Measurements from ENCODE around the gene ZNF775.

ZNF775 gene

GRCh38 chr7:150369748-150370501 lies 9.2 kb upstream of the ZNF775 start:
- no peak for DNase-seq

- DNase-seq = no peak
Observed at GRCh38 chr7:150370612-150371071, 8.5 kb upstream of the ZNF775 start.

GRCh38 chr7:150371131-150371995 lies 7.8 kb upstream of the ZNF775 start:
- no peak for DNase-seq

GRCh38 chr7:150371996-150372270 lies 7.2 kb upstream of the ZNF775 start:
- DNase-seq = no peak

GRCh38 chr7:150372271-150373048 lies 6.7 kb upstream of the ZNF775 start:
- DNase-seq = no peak

- DNase-seq = no peak
Observed at GRCh38 chr7:150373049-150373801, 5.9 kb upstream of the ZNF775 start.

GRCh38 chr7:150374026-150374425 lies 5.1 kb upstream of the ZNF775 start:
- no peak for DNase-seq

- no peak for DNase-seq
Observed at GRCh38 chr7:150374472-150374871, 4.7 kb upstream of the ZNF775 start.

- DNase-seq = peak; percentile 52
Observed at GRCh38 chr7:150375662-150376521, 3.2 kb upstream of the ZNF775 start.

- DNase-seq = no peak
Observed at GRCh38 chr7:150376560-150376959, 2.6 kb upstream of the ZNF775 start.

- DNase-seq = no peak
Observed at GRCh38 chr7:150377196-150377595, 1.9 kb upstream of the ZNF775 start.

- no peak for DNase-seq
Observed at GRCh38 chr7:150377635-150378034, 1.5 kb upstream of the ZNF775 start.

GRCh38 chr7:150378115-150378852 lies 846 bp upstream of the ZNF775 start:
- peak; percentile 60 for DNase-seq

- DNase-seq = no peak
Observed at GRCh38 chr7:150379441-150380379, 580 bp downstream of the ZNF775 start.

- DNase-seq = no peak
Observed at GRCh38 chr7:150380463-150380862, 1.3 kb downstream of the ZNF775 start.

GRCh38 chr7:150381096-150381495 lies 2.0 kb downstream of the ZNF775 start:
- no peak for DNase-seq

- DNase-seq = no peak
Observed at GRCh38 chr7:150381785-150382122, 2.6 kb downstream of the ZNF775 start.

GRCh38 chr7:150382123-150382843 lies 3.2 kb downstream of the ZNF775 start:
- DNase-seq = no peak

GRCh38 chr7:150382844-150383225 lies 3.7 kb downstream of the ZNF775 start:
- DNase-seq = no peak

Measured in CD4-positive, alpha-beta T cell treated with Interleukin-4 for 4 hours (primary cell).